Measurements from ENCODE around the gene INKA1.
"Not testable (repeated sequence)": the region's sequence is repeated elsewhere in the genome, so short reads cannot be mapped to it uniquely, and the experiment has no call there.

INKA1 gene

DNA sequence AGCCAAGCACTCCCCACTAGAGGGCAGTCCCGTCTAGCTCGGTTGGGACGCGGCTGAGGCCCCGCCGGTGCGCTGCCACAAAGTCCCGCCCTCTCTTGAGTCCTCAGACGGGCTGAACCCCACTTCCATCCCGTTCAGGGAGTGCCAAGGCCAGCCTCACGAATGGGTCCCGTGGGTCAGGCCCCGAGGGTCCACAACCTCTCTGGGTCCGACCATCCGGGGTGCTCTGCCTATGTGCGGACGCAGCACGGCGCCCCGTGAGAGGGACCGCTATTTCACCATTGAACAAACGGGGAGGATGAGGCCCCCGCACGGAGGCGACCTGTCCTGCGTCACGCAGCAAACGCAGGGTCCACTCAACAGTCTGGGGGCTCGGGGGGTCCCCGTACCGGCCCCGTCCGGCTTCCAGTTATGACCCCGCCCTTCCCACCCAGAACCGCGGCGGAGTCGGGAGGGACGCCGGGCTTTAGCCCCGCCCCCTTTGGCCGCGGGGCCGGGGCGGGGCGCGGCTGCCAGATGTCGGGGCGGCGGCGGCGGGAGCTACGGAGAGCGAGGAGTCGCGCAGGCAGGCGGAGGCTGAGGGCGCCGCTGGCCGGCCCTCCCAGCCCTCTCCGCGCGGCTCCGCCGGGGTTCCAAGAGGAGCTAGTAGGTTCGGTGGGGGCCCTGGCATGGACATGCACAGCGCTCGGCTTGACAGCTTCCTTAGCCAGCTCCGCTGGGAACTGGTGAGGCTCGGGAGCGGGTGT, at the start of gene INKA1:
Gene INKA1 (plus strand): TSS at position 543 of the 746 bp plus-strand sequence. CDS start 132 bp downstream, at position 675.
- no peak for DNase-seq

DNA sequence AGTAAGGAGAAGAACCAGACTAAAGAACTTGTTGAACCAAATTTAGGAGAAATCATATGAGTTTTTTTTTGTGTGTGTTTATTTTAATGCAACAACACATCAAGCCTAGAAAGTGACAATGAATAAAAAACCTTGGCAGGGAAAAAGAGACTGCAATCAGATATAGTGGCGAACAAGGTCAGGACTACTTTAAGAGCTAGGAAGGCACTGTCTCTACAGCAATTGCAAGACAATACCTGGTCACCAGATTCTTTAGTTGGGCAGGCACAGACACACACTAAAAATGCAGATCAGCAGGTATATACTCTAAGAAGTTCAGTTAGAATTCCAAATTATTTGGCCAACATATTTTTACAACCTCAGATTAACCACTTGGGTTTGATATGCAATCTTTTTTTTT, 48.5 kb upstream of the INKA1 start:
- no peak for DNase-seq

DNA sequence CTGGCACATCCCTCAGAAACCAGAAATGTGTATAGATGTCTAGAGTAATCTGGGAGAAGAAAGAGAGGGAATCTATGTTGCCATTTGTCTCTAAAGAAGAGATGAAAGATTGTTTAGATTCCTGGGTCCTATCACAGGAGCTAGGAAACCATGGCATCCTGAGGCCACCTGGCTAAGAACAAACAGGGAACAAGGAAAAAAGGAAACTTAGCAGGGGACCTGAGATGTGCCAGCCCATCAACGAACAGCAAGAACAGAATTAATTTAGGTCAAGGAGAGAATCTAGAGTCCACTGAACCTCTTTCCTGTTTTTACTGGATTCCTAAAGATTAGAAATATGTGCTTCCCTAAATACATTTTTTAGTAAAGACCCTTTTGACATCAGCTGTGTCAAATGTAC, 47.0 kb upstream of the INKA1 start:
- no peak for DNase-seq

DNA sequence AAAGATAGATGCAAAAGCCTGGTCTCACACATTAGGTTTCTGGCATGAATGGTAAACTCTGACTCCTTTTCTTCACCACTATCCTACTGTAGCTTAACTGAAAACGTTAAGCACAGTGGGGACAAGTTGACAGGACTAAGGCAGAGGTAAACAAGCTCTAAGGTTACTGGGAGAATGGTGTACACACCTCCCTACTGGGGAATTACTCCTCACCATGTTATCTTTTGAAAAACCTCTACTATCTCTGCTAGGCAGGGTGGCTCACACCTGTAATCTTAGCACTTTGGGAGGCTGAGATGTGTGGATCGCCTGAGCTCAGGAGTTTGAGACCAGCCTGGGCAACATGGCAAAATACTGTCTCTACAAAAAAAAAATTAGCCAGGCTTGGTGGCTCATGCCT, 45.9 kb upstream of the INKA1 start:
- DNase-seq, result no peak

DNA sequence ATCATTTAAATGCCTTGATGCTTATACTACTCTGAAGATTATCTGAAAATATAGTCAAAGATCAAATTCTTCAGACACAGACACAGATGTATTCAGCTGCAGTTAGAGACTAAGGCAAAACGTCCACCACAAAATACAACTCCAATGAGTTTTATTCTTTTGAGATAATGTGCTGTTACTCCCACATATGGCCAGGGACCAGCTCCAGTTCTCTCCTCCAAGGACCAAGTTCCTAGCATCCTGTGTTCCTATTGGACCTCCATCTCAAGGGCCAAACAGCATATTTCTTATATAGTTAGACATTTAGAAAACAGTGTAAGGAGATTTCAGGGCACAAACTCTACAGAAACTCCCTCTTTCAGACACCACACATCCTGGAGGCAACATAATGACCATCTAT, 43.8 kb upstream of the INKA1 start:
- DNase-seq, result no peak

DNA sequence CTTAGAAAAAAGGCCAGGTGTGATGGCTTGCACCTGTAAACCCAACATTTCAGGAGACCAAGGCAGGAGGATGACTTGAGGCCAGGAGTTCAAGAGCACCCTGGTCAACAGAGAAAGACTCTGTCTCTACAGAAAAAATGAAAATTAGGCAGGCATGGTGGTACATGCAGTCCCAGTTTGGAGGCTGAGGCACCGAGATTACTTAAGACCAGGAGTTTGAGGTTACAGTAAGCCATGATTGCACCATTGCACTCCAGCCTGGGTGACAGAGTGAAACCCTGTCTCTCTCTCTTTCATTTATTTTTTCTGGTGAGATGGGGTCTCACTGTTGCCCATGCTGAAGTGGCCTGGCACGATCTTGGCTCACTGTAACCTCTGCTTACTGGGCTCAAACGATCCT, 41.4 kb upstream of the INKA1 start:
- no peak for DNase-seq

DNA sequence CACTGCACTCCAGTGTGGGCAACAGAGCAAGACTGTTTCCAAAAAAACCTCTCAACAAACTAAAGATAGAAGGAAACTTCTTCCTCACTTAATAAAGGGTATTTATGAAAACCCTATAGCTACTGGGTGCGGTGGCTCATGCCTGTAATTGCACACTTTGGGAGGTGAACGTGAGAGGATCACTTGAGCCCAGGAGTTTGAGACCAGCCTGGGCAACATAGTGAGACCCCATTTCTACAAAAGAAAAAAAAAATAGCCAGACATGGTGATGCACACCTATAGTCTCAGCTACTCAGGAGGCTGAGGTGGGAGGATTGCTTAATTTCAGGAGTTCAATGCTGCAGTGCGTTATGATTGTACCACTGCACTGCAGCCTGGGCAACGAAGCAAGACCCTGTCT, 39.1 kb upstream of the INKA1 start:
- no peak for DNase-seq

DNA sequence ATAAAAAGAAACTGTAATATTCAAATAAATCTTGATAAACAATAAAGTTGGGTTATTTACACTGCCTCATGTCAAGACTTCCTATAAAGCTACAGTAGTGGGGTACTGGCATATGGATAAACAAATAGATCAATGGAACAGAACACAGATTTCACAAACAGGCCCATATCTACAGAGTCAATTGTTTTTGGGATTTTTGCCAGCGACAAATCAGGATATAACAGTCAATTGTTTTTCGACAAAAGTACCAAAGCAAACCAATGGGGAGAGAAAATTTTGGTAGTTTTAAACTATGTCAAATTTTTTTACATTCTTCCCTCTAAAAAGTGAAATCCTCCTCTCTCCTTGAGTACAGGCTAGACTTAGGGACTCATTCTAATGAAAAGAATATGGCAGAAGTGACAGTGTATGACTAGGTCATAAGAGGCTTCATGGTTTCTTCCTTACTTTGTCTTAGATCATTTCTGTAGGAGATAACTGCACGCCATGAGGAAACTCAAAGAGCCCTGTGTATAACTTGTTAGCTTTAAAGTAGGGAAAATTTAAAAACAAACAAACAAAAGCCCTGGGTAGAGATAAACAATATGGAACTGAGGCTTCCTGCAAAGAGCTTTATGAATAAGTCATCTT, 33.7 kb upstream of the INKA1 start:
- no peak for DNase-seq

DNA sequence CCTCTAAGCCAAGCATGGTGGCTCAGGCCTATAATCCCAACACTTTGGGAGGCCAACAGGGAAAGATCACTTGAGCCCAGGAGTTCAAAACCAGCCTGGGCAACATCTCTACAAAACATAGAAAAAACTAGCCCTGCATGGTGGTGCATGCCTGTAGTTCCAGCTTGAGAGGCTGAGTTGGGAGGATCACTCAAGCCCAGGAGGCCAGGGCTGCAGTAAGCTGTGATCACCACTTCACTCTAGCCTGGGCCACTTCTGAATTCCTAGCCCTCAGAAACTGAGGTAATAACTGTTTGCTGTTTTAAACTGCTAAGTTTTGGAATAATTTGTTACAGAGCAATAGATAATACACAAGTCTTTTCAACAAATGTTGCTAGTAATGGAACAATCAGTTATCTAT, 33.1 kb upstream of the INKA1 start:
- no peak for DNase-seq

DNA sequence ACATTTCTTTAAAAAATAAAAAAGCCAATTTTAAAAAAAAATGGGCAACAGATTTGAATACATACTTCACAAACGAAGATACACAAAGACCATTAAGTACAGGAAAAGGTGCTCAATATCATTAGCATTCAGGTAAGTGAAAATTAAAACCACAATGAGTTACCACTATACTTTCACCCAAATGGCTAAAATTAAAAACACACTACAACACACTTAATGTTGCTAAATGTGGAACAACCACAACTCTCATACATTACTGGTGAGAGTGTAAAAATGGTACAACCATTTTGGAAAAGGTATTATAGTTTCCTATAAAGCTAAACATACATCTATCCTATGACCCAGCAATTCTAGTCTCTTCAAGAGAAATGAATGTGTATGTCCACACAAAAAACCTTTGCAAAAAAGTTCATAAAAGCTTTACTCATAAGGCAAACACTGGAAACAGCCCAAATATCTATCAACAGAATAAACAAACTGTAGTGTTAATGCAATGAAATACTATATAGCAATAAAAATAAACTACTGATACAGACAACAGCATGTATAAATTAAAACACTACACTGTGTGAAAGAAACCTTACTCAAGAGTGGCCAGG, 31.6 kb upstream of the INKA1 start:
- no peak for DNase-seq

DNA sequence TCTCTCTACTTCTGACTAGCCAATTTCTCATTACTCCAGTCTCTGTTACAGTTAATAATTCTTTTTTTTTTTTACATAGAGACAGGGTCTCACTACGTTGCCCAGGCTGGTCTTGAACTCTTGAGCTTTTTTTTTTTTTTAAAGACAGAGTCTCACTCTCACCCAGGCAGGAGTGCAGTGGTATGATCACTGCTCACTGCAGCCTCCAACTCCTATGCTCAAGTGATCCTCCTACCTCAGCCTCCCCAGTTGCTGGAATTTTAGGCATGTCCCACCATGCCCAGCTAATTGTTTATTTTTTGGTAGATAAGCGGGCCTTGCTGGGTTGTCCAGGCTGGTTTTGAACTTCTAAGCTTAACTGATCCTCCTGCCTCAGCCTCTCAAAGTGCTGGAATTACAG, 30.4 kb upstream of the INKA1 start:
- DNase-seq, result no peak

DNA sequence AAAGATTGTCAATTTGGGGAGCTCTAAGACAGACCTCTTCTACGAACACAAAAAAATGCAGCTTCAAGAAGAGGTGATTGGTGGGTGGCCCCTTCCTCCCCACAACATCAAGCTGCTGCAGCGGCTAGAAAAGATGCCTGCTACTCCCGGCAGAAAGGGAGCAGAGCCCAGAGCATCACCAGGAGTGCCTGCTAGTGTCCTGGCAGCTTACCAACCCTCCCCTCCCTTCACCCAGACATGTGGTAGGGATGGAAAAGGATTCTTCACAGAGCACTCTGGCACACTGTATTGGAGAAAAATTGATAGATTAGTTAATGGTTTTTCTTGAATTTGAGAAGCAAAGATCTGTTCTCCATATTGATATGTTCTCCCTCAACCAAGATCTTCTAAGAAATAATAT, 27.5 kb upstream of the INKA1 start:
- DNase-seq, result no peak

DNA sequence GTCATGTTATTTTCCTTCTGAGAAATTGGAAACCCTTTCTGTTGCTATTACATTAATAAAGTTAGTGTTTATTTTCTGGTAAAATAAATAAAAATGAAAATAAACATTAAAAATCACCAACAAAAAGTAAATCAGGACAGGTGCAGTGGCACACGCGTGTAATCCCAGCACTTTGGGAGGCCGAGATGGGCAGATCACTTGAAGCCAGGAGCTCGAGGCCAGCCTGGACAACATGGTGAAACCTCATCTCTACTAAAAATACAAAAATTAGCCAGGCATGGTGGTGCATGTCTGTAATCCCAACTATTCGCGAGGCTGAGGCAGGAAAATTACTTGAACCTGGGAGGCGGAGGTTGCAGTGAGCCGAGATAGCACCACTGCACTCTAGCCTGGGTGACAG, 27.0 kb upstream of the INKA1 start:
- DNase-seq, result not testable (repeated sequence)

DNA sequence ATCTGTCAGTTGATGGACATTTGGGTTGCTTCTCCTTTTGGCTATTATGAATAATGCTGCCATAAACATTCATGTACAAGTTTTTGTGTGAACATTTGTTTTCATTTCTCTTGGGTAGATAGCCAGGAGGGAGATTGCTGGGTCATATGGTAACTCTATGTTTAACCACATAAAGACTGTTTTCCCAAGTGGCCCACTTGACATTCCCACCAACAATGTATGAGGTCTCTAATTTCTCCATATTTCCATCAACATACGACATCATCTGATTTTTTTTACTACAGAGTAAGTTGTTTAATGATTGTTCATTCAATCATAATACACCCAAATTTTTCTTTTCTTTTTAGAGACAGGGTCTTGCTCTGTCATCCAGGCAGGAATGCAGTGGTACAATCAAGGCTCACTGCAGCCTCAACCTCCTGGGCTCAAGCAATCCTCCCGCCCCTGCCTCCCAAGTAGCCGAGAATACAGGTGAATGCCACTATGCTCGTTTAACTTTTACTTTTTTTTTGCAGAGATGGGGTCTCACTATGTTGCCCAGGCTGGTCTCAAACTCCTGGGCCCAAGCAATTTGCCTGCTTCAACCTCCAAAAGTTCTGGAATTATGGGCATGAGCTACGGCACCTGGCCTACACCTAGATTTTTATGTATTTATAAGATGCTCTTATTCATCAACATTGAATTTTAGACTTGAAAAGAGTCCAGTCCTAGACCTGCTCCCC, 23.5 kb upstream of the INKA1 start:
- no peak for DNase-seq

DNA sequence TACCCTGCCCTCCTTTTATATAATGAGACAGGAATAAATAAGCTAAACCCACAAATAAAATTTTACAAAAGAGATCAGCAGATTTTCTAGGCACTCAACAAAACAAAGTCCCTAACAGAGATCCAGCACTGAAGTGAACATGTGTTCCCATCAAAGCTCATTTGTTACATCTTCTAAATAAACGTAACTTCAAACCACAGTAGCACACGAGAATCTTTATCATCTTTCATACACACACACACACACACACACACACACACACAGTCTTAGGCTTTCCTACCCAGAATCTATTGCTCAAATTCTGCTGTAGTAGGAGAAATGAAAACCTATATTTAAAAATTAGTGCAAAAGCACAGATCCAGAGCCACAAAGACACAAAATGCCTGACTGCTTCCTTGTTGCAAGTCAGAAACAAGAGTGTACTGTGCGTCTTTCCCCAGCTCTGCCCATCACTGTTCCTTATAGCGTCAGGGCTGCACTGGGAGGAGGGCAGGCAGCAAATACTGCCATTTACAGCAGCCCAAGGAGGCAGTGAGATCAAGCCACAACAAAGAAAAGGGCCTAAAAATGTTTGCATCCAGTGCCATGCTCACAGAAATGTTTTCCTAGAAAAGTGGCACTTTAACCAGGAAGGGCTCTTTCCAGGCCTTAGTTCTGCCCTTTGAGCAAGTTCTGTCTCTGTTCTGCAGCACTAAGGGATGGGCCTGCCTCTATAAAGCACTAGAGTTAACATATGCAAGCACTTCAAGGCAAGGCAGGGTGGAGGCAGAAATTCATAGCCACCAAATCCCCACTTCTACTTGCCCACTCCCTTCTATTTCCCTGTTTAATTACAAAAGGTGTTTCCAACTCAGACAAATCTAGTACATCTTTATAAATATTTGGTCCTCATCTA, 22.7 kb upstream of the INKA1 start:
- DNase-seq, result no peak

DNA sequence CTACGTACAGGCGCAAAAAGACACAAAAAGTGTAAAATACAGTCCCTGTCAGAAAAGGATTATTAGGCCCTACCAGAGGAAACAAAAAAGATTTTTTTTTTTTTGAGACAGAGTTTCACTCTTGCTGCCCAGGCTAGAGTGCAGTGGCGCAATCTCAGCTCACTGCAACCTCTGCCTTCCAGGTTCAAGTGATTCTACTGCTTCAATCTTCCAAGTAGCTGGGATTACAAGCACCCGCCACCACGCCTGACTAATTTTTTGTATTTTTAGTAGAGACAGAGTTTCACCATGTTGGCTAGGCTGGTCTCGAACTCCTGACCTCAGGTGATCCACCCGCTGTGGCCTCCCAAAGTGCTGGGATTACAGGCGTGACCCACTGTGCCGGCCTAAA, 22.1 kb upstream of the INKA1 start:
- not testable (repeated sequence) for DNase-seq

DNA sequence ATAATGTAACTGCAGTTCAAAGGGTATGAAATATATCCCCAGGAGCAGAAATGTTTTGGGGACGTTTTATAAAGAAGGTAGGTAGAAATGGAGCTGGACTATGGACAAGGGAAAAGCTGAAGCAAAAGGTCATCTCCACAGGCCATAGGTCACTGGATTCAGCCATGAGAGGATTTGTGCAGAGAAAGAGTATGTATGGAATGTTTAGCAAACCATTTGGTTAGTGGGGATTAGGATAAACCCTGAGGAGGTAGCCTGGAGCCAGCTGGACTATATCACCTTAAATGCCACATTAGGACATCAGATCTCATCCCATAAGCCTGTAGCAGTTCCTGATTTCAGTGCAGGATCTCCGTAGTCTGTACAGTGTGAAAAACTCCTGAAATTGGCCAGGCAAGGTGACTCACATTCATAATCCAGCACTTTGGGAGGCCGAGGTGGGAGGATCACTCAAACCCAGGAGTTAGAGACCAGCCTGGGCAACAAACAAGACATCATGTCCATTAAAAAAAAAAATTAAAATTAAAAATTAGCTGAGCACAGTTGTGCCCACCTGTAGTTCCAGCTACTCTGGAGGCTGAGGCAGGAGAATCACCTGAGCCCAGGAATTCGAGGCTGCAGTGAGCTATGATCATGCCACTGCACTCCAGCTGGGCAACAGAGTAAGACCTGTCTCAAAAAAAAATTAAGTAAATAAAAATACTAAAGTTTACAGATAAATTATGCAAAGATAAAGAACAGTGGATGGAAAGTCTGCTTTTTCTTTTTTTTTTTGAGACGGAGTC, 21.5 kb upstream of the INKA1 start:
- DNase-seq, result no peak

DNA sequence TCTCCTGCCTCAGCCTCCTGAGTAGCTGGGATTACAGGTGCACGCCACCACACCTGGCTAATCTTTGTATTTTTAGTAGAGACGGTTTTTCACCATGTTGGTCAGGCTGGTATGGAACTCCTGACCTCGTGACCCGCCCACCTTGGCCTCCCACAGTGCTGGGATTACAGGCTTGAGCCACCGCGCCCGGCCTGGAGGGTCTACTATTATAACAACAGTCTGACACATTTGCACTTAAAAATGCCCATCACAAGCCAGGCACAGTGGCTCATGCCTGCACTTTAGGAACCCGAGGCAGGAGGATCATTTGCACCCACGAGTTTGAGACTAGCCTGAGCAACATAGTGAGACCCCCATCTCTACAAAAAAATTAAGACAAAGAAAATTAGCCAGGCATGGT, 20.8 kb upstream of the INKA1 start:
- DNase-seq, result not testable (repeated sequence)

DNA sequence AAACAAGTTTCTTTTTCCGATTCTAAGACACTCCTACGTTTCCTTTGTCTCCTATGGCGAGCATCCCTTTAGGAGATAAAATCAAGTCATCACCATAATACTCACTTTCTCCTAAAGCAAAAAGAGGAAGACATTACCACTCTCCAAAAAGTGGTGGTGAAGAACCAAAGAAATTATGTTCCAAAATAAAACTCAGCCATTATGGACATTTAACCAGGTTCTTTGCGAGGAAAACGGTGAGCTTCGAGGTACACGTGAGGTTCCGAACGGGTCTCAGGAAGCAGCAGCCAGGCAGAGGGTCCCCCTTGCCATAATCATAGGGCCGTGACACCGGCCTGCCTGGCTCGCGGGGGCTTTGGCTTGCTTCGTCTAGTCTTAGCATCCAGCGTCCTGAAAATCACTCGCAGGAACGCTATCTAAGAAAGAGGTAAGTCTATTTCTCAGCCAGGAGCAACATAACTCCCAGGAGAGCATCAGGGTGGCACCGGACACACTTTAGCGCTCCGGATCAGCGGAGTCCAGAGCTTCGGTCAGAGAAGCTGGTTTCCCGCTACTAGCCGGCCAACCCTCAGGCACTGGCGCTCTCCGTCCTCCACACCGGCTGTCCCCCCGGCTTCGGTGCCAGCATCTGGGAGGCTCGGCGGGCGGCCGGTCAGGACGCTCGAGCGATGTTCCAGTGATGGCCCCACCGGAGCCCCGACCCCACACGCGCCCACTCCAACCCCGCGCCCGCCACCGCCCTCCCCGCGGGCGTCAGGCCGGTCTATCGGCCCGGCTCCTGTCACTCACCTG, 17.3 kb upstream of the INKA1 start:
- DNase-seq, result no peak

DNA sequence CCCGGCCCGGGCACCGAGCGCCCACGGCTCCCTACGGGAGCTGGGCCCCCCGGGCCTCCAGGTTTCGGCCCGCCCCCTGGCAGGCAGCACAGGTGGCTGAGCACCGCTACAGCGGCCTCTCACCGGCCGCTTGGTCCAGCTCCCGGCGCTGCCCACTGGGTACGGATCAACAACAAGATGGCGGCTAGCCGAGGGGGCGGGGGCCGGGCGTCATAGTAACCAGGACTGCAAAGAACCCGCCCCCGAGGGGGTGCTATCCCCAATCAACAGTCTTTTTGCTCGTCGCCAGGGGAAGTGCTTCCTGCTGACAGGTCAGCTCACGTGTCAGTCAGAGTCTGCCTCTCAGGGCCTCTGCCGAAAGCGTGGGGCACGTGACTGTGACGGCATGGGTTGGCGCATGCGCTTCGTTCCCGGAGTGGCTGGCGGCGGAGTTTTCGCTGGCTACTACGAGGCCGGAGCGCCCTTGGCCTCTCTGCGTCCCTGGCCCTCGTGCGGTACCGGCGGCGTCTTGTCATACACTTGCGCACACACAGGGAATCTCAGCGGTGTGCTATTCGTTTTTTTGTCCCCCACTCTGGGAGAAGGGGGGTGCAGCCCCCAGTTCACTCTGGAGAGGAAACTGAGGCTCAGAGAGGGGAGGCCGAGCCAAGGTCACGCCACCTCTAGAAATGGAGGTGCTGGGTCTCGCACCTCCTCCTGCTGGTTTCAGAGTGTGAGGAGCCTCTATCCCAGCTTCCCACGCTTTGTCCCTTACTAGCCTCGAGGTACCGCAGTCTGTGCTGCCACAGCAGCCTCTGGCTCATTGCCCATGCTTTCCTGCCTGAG, 16.5 kb upstream of the INKA1 start, which contains the start of gene IP6K1:
Gene IP6K1 (minus strand): TSS at position 186 of the 825 bp plus-strand sequence. CDS start 38,502 bp downstream, outside the sequence.
- peak; percentile 94 for DNase-seq

Measured in NCI-H2081 treated with DMSO at 0.1 percent for 48 hours (cell line).